SKM-1 (cell line): ENCODE data around the gene SCFD2.
"Not testable (repeated sequence)": the region's sequence is repeated elsewhere in the genome, so short reads cannot be mapped to it uniquely, and the experiment has no call there.

ENCODE experiments used
- DNase-seq: peaks from one replicate; lab custom pipeline; 2025; ENCODE audit not compliant: unreplicated experiment; lab: John Stamatoyannopoulos, UW

The SCFD2 gene

DNA sequence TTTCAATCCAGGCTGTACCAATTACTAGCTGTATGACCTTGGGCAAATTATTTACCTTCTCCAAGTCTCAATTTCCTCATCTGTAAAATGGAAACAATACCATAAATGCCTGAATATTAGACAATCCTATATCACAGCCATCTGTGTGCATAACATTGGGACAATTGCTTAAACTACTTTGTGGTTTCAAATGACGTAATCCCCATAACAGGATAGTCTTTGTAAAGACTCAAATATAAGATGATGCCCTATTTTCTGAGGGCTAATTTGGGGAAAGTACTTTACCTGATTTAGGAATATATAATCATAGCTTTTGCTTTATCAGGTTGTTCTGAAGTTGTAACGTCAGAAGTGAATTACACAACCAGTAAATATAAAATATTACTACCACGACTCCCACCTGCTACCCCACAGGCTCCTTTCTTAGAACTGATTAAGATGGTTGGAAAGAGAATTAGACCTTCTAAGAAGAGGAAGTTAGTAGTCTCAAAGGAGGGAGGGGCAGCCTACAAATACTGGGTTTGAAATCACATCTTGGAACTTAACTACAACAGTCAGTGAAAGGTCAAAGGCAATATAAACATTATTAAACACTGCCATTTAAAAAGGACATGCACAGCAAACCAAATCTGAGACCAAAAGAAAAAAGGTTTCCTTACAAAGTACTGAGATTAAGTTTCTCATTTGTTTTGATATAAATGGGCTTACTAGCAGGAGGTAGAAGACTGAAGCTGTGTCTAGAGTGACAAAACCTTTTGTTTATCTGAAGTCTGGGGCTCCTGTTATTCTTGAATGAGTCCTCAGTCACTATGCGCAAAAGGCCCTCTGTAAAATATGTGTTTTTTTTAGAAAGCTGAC, 215.0 kb downstream of the SCFD2 start:
- no peak for DNase-seq

- DNase-seq, result no peak
Observed at GRCh38 chr4:53147711-53148110, 218.2 kb downstream of the SCFD2 start.

DNA sequence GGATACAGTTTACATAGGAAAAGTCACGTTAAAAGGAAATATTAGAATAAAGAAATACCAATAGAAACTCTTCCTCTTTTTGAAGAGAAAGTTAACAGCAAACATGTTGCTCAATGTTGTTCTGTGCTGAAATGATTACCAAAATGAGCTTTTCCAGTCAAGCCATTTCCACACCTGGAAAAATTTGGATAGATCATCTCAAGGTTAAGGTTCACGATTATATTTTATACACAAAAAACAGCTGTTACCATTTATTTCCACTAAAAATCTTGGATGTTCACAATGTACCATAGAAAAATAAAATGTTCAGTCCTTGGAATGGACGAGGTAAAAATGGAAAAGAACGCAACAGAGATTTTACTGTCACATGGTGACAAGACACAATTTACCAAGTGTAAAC, 218.7 kb downstream of the SCFD2 start:
- no peak for DNase-seq

GRCh38 chr4:53141308-53141707, 224.6 kb downstream of the SCFD2 start:
- DNase-seq, result no peak

GRCh38 chr4:53139256-53139655, 226.6 kb downstream of the SCFD2 start:
- not testable (repeated sequence) for DNase-seq

DNA sequence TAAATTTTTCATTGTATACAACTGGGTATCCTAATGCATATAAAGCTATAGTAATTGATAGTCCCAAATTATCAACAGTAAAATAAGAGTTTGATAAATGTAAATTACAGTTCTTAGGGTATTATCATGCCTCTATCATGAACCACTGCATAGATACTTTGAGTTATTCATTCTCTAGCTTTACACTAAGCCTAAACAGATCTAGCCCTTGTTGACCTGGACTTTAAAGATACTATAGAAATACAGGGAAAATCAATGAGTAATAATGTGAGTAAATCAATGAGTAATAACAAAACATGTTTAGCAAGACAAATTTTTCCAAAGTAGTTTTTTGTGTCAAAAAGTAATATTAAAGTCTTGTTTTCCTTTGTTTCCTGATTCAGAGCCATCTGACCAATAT, 228.4 kb downstream of the SCFD2 start:
- DNase-seq, result no peak

- no peak for DNase-seq
Observed at GRCh38 chr4:53136954-53137353, 228.9 kb downstream of the SCFD2 start.

DNA sequence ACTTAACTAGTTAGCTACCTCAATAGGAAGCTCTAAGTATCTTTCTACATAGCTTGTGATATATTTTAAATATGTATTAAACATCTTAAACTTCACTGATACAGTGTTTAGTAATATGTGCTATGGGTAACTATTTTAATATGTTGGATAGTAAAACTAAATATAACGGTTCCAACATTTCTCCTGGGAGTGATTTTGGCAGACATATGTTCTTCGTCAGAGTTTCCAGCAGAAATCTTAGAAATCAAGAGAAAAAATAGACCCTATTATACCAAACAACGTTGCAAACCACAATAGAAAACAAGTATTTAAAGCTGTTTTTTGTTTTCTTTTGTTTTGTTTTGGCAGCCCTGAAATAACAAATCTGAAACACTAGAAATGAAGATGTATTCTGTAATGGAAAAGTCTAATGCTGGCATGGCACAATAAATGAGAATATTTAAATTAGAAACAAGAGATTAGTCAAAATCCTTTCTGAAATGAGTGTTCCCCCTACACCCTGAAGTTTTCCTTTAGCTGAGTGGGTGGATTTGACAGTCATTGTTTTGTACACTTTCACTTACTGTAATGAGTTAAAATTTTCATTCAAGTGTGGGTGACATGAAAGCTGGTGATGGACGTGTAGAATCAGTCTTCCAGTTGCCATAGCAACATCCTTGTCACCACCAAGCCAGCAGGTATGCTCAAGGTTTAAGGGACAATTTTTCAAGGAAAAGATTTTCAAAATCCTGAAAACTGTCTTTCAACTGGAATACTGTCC, 233.5 kb downstream of the SCFD2 start:
- DNase-seq, result no peak

DNA sequence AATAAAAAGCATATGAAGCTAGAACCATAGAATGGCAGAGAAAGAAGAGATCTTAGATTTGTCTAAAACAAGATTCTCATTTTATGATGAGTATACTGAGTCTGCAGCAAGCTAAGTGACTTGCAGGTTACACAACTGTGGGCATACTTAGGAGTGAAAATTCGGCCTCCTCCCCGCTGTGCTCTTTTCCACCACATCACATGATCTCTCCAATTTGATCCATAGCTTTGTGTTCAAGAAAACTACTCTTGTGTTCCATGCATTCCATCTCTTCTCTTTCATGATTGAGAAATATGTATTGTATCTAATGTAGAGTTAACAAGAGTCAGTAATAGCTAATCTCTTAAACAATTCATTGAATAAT, 234.3 kb downstream of the SCFD2 start:
- DNase-seq, result no peak

DNA sequence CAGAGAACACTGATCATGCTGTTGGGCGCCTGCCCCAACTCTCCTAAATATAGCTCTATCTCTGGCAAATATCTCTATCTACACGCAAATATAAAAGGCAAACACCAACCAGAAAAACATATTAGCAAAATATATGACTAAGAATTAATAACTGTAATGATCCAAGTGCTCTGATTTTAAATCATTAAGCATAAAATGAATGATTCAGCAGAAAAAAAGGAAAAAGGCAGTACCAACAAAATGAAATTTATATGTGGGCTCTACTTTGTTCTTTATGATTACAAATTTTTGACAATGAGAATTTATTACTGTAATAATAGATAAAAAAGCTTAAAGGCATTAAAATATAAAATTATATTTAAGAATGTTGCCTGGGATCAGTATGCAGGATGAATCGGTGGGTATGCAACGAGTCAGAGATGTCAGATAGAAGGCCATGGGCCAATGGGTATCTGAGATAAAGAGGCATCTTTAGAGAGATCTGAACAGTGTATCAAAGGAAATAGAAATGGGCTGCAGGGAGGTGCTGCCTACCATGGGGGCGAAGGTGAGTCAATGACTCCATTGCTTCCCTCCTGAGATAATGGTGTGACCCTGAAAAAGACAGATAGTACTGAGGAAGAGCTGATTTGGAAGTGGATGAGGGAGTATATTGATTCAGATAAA, 234.8 kb downstream of the SCFD2 start:
- DNase-seq, result no peak

GRCh38 chr4:53128706-53129357, 237.0 kb downstream of the SCFD2 start:
- no peak for DNase-seq

DNA sequence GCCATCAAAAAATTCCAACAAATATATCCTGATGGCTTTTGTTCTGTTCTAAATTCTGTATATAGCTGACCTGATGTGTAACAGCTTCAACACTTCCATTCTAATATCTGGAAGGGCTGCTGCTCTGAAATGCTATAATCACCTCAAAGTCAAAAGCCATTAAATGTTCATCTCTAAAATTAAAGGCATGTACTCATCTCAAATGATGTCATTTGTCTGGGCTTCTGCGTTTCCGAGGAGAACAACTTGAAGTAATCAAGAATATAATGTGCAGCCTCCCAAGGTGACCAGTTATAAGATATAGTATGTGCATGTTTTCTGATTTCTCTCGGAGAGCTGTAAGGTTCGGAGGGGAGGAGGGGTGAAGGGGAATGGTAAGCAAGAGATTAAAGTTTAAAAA, 237.6 kb downstream of the SCFD2 start:
- no peak for DNase-seq

DNA sequence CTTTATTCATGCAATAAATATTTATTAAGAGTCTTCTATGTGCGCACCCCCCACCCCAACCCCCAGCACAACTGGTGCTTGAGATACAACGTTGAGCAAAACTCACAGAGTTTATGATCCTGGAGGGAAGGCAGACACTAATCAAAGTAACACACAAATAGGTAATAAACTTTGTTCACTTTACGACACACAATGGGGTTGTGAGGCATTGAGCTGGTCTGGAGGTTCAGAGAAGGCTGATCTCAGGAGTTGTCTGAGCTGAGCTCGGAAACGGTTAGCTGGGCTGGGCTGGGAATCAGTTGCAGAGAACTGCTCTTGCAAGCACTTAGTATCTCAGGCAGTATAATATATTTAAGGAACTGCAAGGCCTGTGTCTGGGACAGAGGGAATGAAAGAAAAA, 238.5 kb downstream of the SCFD2 start:
- DNase-seq, result no peak

DNA sequence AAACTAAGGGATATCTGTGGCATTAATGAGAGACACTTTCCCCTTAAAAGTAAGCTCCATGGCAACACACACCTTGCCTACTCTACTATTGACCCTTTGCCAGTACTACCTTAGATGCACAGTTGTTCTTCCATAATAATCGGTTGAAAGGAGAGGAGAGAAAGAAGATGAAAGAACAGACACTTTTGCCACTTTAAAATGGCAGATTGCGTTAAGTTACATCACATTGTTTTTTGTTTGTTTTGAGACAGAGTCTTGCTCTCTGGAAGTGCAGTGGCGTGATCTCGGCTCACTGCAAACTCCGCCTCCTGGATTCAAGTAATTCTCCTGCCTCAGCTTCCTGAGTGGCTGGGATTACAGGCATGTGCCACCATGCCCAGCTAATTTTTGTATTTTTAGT, 239.8 kb downstream of the SCFD2 start:
- DNase-seq, result no peak

GRCh38 chr4:53123819-53124218, 242.0 kb downstream of the SCFD2 start:
- DNase-seq, result no peak

DNA sequence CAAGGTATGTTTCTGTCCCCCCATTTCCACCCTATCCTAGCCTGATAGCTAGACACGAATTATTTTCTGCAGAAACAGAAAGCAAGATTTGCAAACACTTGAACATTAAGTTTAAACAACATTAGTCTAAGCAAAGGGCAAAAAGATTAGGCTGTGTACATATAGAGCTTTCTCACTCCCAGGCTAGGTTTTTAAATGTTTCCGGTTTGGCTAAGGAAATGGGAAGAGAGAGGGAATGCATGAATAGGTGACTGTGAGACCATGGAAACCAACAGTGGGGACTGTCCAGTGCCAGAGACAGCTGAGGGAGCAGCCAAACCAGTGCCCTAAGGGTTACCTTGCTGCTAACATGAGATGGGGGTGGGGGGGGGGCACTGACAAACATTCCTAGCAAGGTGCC, 242.7 kb downstream of the SCFD2 start:
- DNase-seq, result no peak

GRCh38 chr4:53122280-53123116, 243.4 kb downstream of the SCFD2 start:
- DNase-seq, result no peak

DNA sequence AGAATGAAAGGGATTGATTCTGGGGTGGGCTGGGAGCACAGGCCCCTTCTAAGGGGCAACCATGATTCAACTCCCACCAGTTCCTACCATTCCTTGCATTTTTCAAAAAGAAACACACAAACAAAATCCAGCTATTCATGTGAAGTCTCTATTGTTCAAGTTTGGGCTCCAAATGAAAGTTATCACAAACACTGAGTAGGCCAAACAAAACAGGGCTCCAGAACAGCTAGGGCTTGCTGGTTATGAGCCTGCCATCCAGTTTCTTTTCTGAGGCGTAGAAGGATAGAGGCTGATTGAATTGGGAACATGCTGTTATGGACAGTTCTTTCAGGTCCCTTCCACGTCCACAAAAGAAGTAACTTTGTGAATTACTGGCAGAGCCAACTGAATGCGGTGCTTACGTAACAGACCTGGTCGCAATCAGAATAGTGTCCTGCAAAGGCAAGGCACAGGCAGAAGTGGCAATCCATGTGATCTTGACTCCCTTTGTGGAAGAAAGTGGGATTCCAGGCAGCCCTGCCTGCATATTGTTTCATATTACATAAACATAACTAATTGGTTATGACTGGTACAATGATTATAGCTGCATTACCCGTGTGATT, 244.5 kb downstream of the SCFD2 start:
- no peak for DNase-seq

GRCh38 chr4:53120778-53121177, 245.1 kb downstream of the SCFD2 start:
- no peak for DNase-seq

GRCh38 chr4:53119680-53120079, 246.2 kb downstream of the SCFD2 start:
- no peak for DNase-seq
